Activated T-cell treated with anti-CD3 and anti-CD28 coated beads, Interleukin-2, amount 50 U/mL, for 4 hours (primary cell): ENCODE measurements around the gene TUBB2B. TPM values are rescaled to one million over a fixed set of nuclear protein-coding genes. Genes with fewer than 3 reads are reported as not detected.

Experiments
- ATAC-seq, 2 donors: fragments of 200-7000 bp; cut with Tn5 transposase; one replicate each; pipeline ENCODE4 v1.10.0; 2021
- DNase-seq: peaks from one replicate; pipeline ENCODE4 v3.0.0-alpha.2; 2020
- H3K27me3 Mint-ChIP-seq: one replicate; pipeline ENCODE4 v1.8.0; 2021; ENCODE audit warnings: low read depth, mixed read lengths
- H3K36me3 Mint-ChIP-seq: one replicate; pipeline ENCODE4 v1.8.0; 2022; ENCODE audit warnings: mixed read lengths; ENCODE audit not compliant: insufficient read depth
- H3K4me1 Mint-ChIP-seq: one replicate; pipeline ENCODE4 v1.8.0; 2021; ENCODE audit warnings: low read depth, mixed read lengths
- H3K4me3 Mint-ChIP-seq: one replicate; pipeline ENCODE4 v1.8.0; 2021; ENCODE audit warnings: mild to moderate bottlenecking, moderate library complexity, mixed read lengths
- H3K9me3 Mint-ChIP-seq: one replicate; pipeline ENCODE4 v1.8.0; 2021; ENCODE audit warnings: mixed read lengths
- total RNA-seq, 3 donors: library from RNA; stranded (reverse); gene quantifications; one replicate each; pipeline ENCODE4 v1.2.1, GENCODE V29; 2021

The TUBB2B gene
- total RNA-seq, 3 donors from 2014 or later, result 0.42 to 0.73 (median 0.61) TPM

DNA sequence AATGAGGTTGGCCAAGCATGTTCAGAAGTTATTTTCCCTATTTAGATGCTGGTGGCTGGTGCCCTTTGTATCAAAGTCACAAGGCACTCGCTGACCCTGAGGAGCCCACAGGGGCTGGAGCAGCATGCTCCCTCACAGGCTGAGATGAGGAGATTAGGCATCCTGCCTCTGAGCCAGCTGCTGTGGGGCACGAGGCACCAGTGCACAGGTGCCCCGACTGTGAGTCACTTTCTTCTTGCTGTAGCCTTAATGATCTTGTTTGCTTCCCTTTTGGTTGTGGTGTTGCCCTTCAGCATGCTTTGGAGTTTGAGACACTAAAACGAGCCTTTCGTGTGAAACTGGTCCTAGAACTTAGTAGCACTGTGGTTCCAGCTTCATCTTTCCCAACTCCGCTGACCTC, 35.6 kb upstream of the TUBB2B start:
- Mint-ChIP-seq H3K9me3 (no peaks in the 10 kb centered on the region), H3K36me3 (peaks cover 24% of the 10 kb centered on the region), H3K4me3 (peak overlapping the region; percentile 29), H3K27me3 (no peaks in the 10 kb centered on the region), H3K4me1 (peaks cover 55% of the 10 kb centered on the region)
- DNase-seq (no peak), ATAC-seq (no peak)

DNA sequence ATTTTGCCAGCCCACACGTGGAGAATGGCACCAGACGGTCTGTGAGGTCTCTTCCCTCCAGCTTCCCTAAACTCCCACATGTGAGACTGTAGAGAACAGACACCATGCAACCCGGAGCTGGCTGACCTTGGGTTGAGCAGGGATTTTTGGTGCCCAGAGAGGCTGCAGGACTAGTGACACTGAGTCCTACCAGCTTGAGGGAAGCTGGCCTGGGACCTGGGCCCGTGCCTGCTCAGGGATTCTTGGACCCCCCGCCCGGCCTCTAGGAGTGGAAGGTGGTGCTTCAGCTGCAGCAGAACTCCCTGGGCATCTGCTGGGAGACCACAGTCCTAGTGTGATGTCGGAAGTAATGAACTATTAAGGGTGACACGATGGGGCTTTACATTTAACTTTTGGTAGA, 34.5 kb upstream of the TUBB2B start:
- Mint-ChIP-seq H3K4me3 (peak overlapping the region; percentile 12), H3K27me3 (no peaks in the 10 kb centered on the region), H3K9me3 (no peaks in the 10 kb centered on the region), H3K4me1 (peaks cover 50% of the 10 kb centered on the region), H3K36me3 (peaks cover 20% of the 10 kb centered on the region)
- DNase-seq, result no peak
- ATAC-seq, result no peak

GRCh38 chr6:3261518-3261820, 34.0 kb upstream of the TUBB2B start:
- Mint-ChIP-seq H3K4me3 (peak overlapping the region; percentile 95), H3K9me3 (no peaks in the 10 kb centered on the region), H3K27me3 (no peaks in the 10 kb centered on the region), H3K36me3 (peaks cover 18% of the 10 kb centered on the region), H3K4me1 (peaks cover 49% of the 10 kb centered on the region)
- DNase-seq, result no peak
- no peak for ATAC-seq

- H3K9me3 Mint-ChIP-seq, result no peaks in the 10 kb centered on the region
- peaks cover 47% of the 10 kb centered on the region for H3K4me1 Mint-ChIP-seq
- ATAC-seq (no peak), DNase-seq (no peak)
- H3K4me3 Mint-ChIP-seq, result peak overlapping the region; percentile 95
- peaks cover 15% of the 10 kb centered on the region for H3K36me3 Mint-ChIP-seq
- no peaks in the 10 kb centered on the region for H3K27me3 Mint-ChIP-seq
Observed at GRCh38 chr6:3260772-3261517, 33.5 kb upstream of the TUBB2B start.

DNA sequence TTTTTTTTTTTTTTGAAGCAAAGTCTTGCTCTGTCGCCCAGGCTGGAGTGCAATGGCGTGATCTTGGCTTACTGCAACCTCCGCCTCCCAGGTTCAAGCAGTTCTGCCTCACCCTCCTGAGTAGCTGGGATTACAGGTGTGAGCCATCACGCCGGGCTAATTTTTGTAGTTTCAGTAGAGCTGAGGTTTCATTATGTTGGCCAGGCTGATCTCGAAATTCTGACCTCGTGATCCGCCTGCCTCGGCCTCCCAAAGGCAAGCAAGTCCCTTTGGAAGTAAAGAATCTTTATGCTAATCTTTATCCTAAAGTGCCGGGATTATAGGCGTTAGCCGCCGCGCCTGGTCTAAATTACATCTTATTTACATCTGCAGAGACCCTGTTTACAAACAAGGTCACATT, 32.8 kb upstream of the TUBB2B start:
- no peak for DNase-seq
- ATAC-seq, result no peak
- Mint-ChIP-seq H3K4me1 (peaks cover 47% of the 10 kb centered on the region), H3K36me3 (peaks cover 15% of the 10 kb centered on the region), H3K4me3 (peak overlapping the region; percentile 95), H3K9me3 (no peaks in the 10 kb centered on the region), H3K27me3 (no peaks in the 10 kb centered on the region)

DNA sequence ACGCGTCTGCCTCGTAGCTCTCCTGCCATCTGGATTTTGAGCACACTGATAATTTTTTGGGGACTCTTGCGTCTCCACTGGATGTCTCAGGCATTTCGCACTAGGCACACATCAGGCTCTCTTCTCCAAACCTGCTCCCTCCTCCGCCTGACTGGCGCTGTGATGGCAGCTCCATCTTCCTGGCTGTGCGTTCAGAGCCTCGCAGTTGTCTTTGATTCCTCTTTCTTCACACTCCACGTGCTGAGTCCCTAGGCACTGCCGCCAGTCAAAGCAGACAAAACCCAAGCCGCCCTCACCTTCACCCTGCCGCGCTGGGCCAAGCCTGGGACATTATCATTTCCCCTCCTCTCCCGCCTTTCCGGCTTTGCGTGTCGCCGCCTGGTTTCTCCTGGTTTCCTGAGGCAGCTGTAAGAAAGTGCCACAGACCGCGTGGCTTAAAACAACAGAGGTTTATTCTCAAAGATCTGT, 32.1 kb upstream of the TUBB2B start:
- H3K4me1 Mint-ChIP-seq, result peaks cover 41% of the 10 kb centered on the region

GRCh38 chr6:3258720-3259490, 31.5 kb upstream of the TUBB2B start, which contains the start of gene PSMG4:
Gene PSMG4, plus strand, starts transcription at chr6:3258947. Its CDS starts 76 bp downstream, at chr6:3259023.
- H3K4me3 Mint-ChIP-seq, result peak within 1 kb of the TSS; percentile 95
- peaks cover 10% of the 10 kb centered on the region for H3K36me3 Mint-ChIP-seq
- DNase-seq (peak; percentile 95), ATAC-seq (peak; percentile 82 to 83)
- H3K4me1 Mint-ChIP-seq, result peaks cover 36% of the 10 kb centered on the region
- peaks cover 5% of the 10 kb centered on the region for H3K9me3 Mint-ChIP-seq
- no peaks in the 10 kb centered on the region for H3K27me3 Mint-ChIP-seq

More for the DNA sequence above, 32.1 kb upstream of the TUBB2B start:
- peak; percentile 16 for DNase-seq
- peaks cover 10% of the 10 kb centered on the region for H3K36me3 Mint-ChIP-seq
- no peaks in the 10 kb centered on the region for H3K9me3 Mint-ChIP-seq
- no peaks in the 10 kb centered on the region for H3K27me3 Mint-ChIP-seq
- peak overlapping the region; percentile 95 for H3K4me3 Mint-ChIP-seq
- ATAC-seq, result peak; percentile 33 to 48

- H3K36me3 Mint-ChIP-seq, result peaks cover 5% of the 10 kb centered on the region
- DNase-seq (no peak), ATAC-seq (no peak)
- no peaks in the 10 kb centered on the region for H3K27me3 Mint-ChIP-seq
- H3K9me3 Mint-ChIP-seq, result peaks cover 5% of the 10 kb centered on the region
- H3K4me3 Mint-ChIP-seq, result peak overlapping the region; percentile 73
- peaks cover 30% of the 10 kb centered on the region for H3K4me1 Mint-ChIP-seq
Observed at GRCh38 chr6:3258201-3258600, 30.7 kb upstream of the TUBB2B start.

DNA sequence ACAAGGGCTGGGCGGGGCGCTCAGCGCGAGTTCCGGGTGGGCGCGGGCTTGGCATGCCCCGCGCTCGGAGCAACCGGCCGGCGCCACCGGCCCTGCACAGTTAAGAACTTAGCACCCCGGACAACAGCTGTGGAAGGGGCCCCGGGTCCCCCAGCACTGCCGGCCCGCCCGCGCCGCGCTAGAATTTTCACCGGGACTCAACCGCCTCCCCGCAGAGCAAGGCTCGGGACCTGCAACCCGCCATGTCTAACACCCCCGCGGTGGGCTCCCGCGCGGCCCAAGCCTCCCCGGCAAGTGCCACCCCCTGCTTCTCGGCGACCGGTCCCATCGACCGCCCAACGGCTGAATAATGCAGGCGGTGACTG, 26.1 kb upstream of the TUBB2B start:
- ATAC-seq, result no peak
- no peak for DNase-seq
- Mint-ChIP-seq H3K27me3 (peaks cover 18% of the 10 kb centered on the region), H3K4me1 (peaks cover 4% of the 10 kb centered on the region), H3K36me3 (no peaks in the 10 kb centered on the region), H3K9me3 (peaks cover 5% of the 10 kb centered on the region), H3K4me3 (no peak overlapping the region)

- no peaks in the 10 kb centered on the region for H3K36me3 Mint-ChIP-seq
- peaks cover 23% of the 10 kb centered on the region for H3K27me3 Mint-ChIP-seq
- DNase-seq (no peak), ATAC-seq (no peak)
- H3K9me3 Mint-ChIP-seq, result peaks cover 5% of the 10 kb centered on the region
- peaks cover 4% of the 10 kb centered on the region for H3K4me1 Mint-ChIP-seq
- H3K4me3 Mint-ChIP-seq, result no peak overlapping the region
Observed at GRCh38 chr6:3252861-3253596, 25.6 kb upstream of the TUBB2B start.

- Mint-ChIP-seq H3K27me3 (peaks cover 30% of the 10 kb centered on the region), H3K36me3 (no peaks in the 10 kb centered on the region), H3K4me3 (no peak overlapping the region), H3K9me3 (peaks cover 5% of the 10 kb centered on the region), H3K4me1 (peaks cover 4% of the 10 kb centered on the region)
- DNase-seq, result no peak
- no peak for ATAC-seq
Observed at GRCh38 chr6:3252369-3252768, 24.9 kb upstream of the TUBB2B start.

- Mint-ChIP-seq H3K27me3 (peaks cover 35% of the 10 kb centered on the region), H3K36me3 (no peaks in the 10 kb centered on the region), H3K9me3 (peaks cover 5% of the 10 kb centered on the region), H3K4me3 (no peak overlapping the region), H3K4me1 (peaks cover 4% of the 10 kb centered on the region)
- ATAC-seq (peak; percentile 83 to 95), DNase-seq (peak; percentile 81)
Observed at GRCh38 chr6:3251462-3252314, 24.2 kb upstream of the TUBB2B start.

GRCh38 chr6:3250231-3250675, 22.8 kb upstream of the TUBB2B start:
- no peak overlapping the region for H3K4me3 Mint-ChIP-seq
- DNase-seq (no peak), ATAC-seq (no peak)
- H3K4me1 Mint-ChIP-seq, result peaks cover 4% of the 10 kb centered on the region
- H3K9me3 Mint-ChIP-seq, result peaks cover 5% of the 10 kb centered on the region
- no peaks in the 10 kb centered on the region for H3K36me3 Mint-ChIP-seq
- peaks cover 40% of the 10 kb centered on the region for H3K27me3 Mint-ChIP-seq
